CD4-positive, alpha-beta T cell (primary cell): Measurements from ENCODE around the gene PLA2G15. TPM values are rescaled to one million over a fixed set of nuclear protein-coding genes. Genes with fewer than 3 reads are reported as not detected.
A peak's percentile ranks its signal among the peaks of the same experiment; 100 is the strongest.

Source experiments
- ATAC-seq: fragments of 200-7000 bp; cut with Tn5 transposase; one replicate; pipeline ENCODE4 v1.10.0; 2022; ENCODE audit warnings: mild to moderate bottlenecking; ENCODE audit not compliant: poor library complexity
- CTCF ChIA-PET: fragments of 350-600 bp; sonication (Branson Sonifier 250); formaldehyde crosslinking; loops from one replicate; lab custom pipeline; 2021; ENCODE audit warnings: antibody characterized with exemption, inconsistent platforms; lab: Charles Lee
- POLR2A ChIA-PET: fragments of 350-600 bp; sonication (Branson Sonifier 250); formaldehyde crosslinking; loops from one replicate; lab custom pipeline; 2021; ENCODE audit warnings: antibody characterized with exemption, inconsistent platforms; lab: Charles Lee
- DNase-seq, 14 experiments: peaks; one replicate each; pipeline ENCODE4 v3.0.0-alpha.2; 2013 to 2020; ENCODE audit warnings: mixed read lengths in 2 of 14
- H3K27ac ChIP-seq, 2 donors: one replicate each; pipeline versions ENCODE4 v1.5.1 to v1.7.0; 2013; ENCODE audit warnings: low read length in 2 of 2, low read depth in 1 of 2, mild to moderate bottlenecking in 1 of 2
- H3K27me3 ChIP-seq, 2 experiments: 1 replicate in 1 of 2; 2 replicates in 1 of 2; pipeline versions ENCODE4 v1.6.1 to v1.7.0; 2013; ENCODE audit warnings: low read length in 2 of 2, control low read depth in 1 of 2, mild to moderate bottlenecking in 1 of 2, moderate library complexity in 1 of 2; ENCODE audit not compliant: insufficient read depth in 2 of 2, control insufficient read depth in 1 of 2
- H3K36me3 ChIP-seq: one replicate; pipeline ENCODE4 v1.6.1; 2013; ENCODE audit warnings: low read length, control low read depth; ENCODE audit not compliant: insufficient read depth
- H3K4me1 ChIP-seq: one replicate; pipeline ENCODE4 v1.6.1; 2013; ENCODE audit warnings: low read length, control low read depth; ENCODE audit not compliant: insufficient read depth
- H3K4me3 ChIP-seq: one replicate; pipeline ENCODE4 v1.5.1; 2013; ENCODE audit warnings: mild to moderate bottlenecking, low read length, moderate library complexity
- H3K9me3 ChIP-seq, 2 experiments: 1 replicate in 1 of 2; 2 replicates in 1 of 2; pipeline versions ENCODE4 v1.6.1 to v1.7.0; 2013; ENCODE audit warnings: low read length in 2 of 2, mild to moderate bottlenecking in 2 of 2, control low read depth in 1 of 2, moderate library complexity in 1 of 2; ENCODE audit not compliant: control insufficient read depth in 1 of 2, insufficient read depth in 1 of 2
- H3K27ac Mint-ChIP-seq: one replicate; pipeline ENCODE4 v1.8.0; 2020; ENCODE audit warnings: mixed read lengths
- H3K27me3 Mint-ChIP-seq: one replicate; pipeline ENCODE4 v1.8.0; 2021; ENCODE audit warnings: mixed read lengths
- H3K36me3 Mint-ChIP-seq: one replicate; pipeline ENCODE4 v1.8.0; 2021; ENCODE audit warnings: low read depth, mixed read lengths
- H3K4me1 Mint-ChIP-seq: one replicate; pipeline ENCODE4 v1.8.0; 2021; ENCODE audit warnings: low read depth, mixed read lengths
- H3K4me3 Mint-ChIP-seq: one replicate; pipeline ENCODE4 v1.8.0; 2020; ENCODE audit warnings: mild to moderate bottlenecking, mixed read lengths
- H3K9me3 Mint-ChIP-seq: one replicate; pipeline ENCODE4 v1.8.0; 2020; ENCODE audit warnings: mixed read lengths
- intact Hi-C, 2 experiments: fragments of 100-400 bp; cut with DNase I in 1 of 2; cut with micrococcal nuclease in 1 of 2; formaldehyde crosslinking; loops; one replicate each; pipeline versions ENCODE4 v1.15.1 to v1.9.0; 2023 to 2025; cut with DNase I, micrococcal nuclease
- total RNA-seq, 174 experiments: library from RNA in 2 of 174; stranded (reverse) in 2 of 174; gene quantifications; one replicate each; pipeline ENCODE4 v1.2.3 and lab custom pipeline; 2021 to 2026
- TF ChIP-seq, protein P1 (sequence below): fragments of 200-600 bp; IDR thresholded peaks from one replicate; pipeline ENCODE4 v1.8.0; 2022; ENCODE audit warnings: antibody characterized with exemption, mild to moderate bottlenecking

Gene PLA2G15
- total RNA-seq, 2 experiments from 2014 or later: 4.3 to 4.7 TPM

DNA sequence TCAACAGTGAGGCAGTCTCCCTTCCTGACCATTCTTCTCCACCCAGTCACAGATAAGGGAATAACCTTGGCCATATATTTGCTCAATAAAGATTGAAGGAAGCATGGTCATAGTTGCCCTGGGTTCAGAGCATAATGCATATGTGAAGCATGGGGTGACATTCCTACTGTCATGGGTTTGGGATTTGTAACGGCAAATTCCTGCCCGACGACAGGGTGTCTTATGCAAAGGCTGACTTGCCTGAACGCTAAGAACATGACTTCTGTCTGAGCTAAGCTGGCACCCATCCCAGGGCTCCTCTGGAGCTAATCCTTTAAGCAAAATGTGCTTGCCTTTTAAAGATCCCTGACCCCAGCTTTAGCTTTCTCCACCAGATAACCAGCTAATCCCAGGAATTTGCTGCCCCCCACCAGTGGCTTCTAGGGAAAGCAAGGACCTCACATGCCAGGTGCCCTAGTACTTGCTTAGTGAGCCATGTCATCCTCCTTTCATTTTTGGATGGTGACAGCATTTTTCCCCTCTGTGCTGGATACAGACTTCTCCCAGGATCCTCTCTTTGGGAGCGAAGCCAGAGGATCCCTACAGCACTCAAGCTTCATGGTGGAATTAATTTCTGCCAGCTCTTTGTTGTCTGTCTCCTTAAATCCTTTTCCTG is 53.9 kb downstream of the PLA2G15 start:
- no peaks in the 10 kb centered on the region for H3K27me3 Mint-ChIP-seq
- no peaks in the 10 kb centered on the region for H3K9me3 Mint-ChIP-seq
- peaks cover 51% of the 10 kb centered on the region for H3K4me1 Mint-ChIP-seq
- DNase-seq (no peak), ATAC-seq (no peak)
- ChIA-PET POLR2A (interaction anchor here (0.8 to 3.5 kb wide), 5 partner anchors 9 to 26 kb away, joined by 3 to 25 read pairs (median 4); partner anchors contain the start of genes PRMT7 and SLC7A6OS), CTCF (interaction anchor here (1.2 to 23.0 kb wide), 4 partner anchors 13 to 36 kb away, joined by 3 to 278 read pairs (median 4); partner anchors contain the start of gene SLC7A6)
- peak overlapping the region; percentile 7 for H3K4me3 Mint-ChIP-seq
- intact Hi-C loops: no loop called here
- peaks cover 97% of the 10 kb centered on the region for H3K36me3 Mint-ChIP-seq
- TF ChIP-seq, protein P1, sequence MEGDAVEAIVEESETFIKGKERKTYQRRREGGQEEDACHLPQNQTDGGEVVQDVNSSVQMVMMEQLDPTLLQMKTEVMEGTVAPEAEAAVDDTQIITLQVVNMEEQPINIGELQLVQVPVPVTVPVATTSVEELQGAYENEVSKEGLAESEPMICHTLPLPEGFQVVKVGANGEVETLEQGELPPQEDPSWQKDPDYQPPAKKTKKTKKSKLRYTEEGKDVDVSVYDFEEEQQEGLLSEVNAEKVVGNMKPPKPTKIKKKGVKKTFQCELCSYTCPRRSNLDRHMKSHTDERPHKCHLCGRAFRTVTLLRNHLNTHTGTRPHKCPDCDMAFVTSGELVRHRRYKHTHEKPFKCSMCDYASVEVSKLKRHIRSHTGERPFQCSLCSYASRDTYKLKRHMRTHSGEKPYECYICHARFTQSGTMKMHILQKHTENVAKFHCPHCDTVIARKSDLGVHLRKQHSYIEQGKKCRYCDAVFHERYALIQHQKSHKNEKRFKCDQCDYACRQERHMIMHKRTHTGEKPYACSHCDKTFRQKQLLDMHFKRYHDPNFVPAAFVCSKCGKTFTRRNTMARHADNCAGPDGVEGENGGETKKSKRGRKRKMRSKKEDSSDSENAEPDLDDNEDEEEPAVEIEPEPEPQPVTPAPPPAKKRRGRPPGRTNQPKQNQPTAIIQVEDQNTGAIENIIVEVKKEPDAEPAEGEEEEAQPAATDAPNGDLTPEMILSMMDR: no peak
- H3K27me3 ChIP-seq: no peaks in the 10 kb centered on the region
- H3K27ac Mint-ChIP-seq: peak overlapping the region; percentile 43
- H3K36me3 ChIP-seq: peaks cover 97% of the 10 kb centered on the region
- H3K27ac ChIP-seq: no peak overlapping the region
- no peak overlapping the region for H3K4me3 ChIP-seq
- H3K4me1 ChIP-seq: peaks cover 13% of the 10 kb centered on the region
- no peaks in the 10 kb centered on the region for H3K9me3 ChIP-seq

DNA sequence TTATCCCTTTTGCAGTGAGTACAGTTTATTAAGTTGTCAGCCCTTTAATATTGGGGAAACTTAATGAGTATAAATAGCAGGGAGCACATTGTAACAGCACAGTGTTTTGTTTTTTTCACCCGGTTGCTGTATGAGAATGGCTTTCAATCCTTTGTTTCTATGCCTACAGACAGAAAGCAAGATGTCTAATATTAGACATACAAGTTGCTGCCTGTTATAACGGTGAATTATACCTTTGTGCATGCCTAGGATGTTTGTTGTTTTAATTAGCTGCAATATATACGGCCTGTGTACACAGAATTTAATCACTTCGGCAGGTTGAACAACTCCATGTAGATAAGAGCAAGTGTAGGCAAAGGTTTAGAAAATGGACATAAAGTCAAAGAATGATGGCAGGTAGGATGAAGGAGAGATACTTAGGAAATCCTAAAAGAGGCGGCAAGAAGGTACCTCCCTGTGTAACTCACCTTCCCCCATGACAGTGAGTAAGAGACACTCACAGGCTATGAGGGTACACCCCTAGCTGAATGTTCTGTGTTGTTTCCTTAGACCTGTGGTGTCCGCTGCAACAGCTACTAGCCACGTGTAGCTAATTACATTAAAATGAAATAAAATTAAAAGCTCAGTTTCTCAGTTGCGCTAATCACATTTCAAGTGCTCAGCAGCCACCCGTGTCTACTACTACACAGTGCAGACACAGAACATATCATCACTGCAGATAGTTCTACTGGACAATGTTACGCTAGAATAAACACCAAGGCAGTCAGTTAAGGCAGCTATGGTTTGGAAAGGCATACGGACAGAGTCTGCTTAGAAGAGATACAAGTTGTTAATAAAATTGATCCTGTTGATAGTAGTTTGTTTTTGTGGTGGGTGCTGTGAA is 54.6 kb downstream of the PLA2G15 start:
- no peak overlapping the region for H3K27ac ChIP-seq
- peaks cover 12% of the 10 kb centered on the region for H3K4me1 ChIP-seq
- no peaks in the 10 kb centered on the region for H3K9me3 ChIP-seq
- TF ChIP-seq, protein P1: no peak
- H3K36me3 ChIP-seq: peaks cover 96% of the 10 kb centered on the region
- peaks cover 45% of the 10 kb centered on the region for H3K4me1 Mint-ChIP-seq
- ATAC-seq (no peak), DNase-seq (no peak)
- CTCF ChIA-PET: interaction anchor here (0.6 to 23.0 kb wide), 6 partner anchors 11 to 205 kb away, joined by 3 to 278 read pairs (median 3); partner anchors contain the start of genes PRMT7, SLC7A6 and SLC7A6OS
- no peaks in the 10 kb centered on the region for H3K27me3 Mint-ChIP-seq
- H3K36me3 Mint-ChIP-seq: peaks cover 97% of the 10 kb centered on the region
- no peaks in the 10 kb centered on the region for H3K27me3 ChIP-seq
- H3K4me3 ChIP-seq: no peak overlapping the region
- intact Hi-C loops: no loop called here
- POLR2A ChIA-PET: interaction anchor here (1.3 to 3.5 kb wide), 6 partner anchors 9 to 36 kb away, joined by 3 to 25 read pairs (median 8); partner anchors contain the start of genes PRMT7, SLC7A6 and SLC7A6OS
- H3K9me3 Mint-ChIP-seq: no peaks in the 10 kb centered on the region
- H3K4me3 Mint-ChIP-seq: peak overlapping the region; percentile 7
- peak overlapping the region; percentile 52 for H3K27ac Mint-ChIP-seq

DNA sequence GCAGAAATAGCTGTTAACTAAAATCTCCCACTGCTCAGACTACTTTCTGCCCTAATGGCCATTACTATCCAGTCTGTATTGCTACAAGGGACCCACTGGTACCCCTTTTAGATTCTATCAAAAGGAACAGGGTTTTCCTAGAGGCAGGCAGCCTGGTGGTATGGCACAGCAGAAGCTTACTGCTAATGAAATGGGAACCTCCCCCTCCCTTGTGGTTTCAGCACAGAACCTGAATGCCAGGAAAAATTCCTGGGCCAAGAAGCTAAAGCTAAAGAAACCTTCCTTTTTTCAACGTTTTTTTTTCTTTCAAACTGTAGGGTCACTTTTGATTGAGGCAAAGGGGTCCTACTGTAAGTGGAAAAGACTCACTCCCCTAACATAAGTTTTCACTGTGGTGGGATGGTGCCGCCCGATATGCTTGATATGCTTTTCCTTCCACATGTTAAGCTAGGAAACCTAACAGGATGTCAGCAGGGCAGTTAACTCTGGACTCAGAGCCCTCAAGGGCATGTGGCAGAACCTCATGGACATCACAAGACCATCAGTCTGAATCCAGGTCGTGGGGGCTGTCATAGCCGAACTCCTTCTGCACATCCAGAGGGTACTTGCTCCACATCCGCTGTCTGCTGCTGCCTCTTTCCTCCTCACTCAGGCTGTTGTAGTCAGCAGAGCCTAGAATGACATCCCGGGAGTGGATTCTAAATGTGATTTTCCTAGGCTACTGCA is 55.7 kb downstream of the PLA2G15 start:
- TF ChIP-seq, protein P1: no peak
- Histone ChIP-seq H3K36me3 (peaks cover 96% of the 10 kb centered on the region), H3K27ac (no peak overlapping the region), H3K9me3 (no peaks in the 10 kb centered on the region), H3K4me1 (peaks cover 12% of the 10 kb centered on the region), H3K4me3 (no peak overlapping the region), H3K27me3 (no peaks in the 10 kb centered on the region)
- CTCF ChIA-PET: interaction anchor here (1.1 to 23.0 kb wide), 3 partner anchors 10 to 38 kb away, joined by 3 to 278 read pairs (median 4); partner anchors contain the start of genes PRMT7, SLC7A6 and SLC7A6OS
- Mint-ChIP-seq H3K9me3 (no peaks in the 10 kb centered on the region), H3K36me3 (peaks cover 97% of the 10 kb centered on the region), H3K27ac (peak overlapping the region; percentile 52), H3K27me3 (no peaks in the 10 kb centered on the region), H3K4me1 (peaks cover 51% of the 10 kb centered on the region), H3K4me3 (no peak overlapping the region)
- DNase-seq: no peak
- no peak for ATAC-seq
- POLR2A ChIA-PET: interaction anchor here (0.6 to 3.5 kb wide), 5 partner anchors 10 to 51 kb away, joined by 3 to 25 read pairs (median 8); partner anchors contain the start of genes PRMT7, SLC7A6 and SLC7A6OS
- intact Hi-C loops: no loop called here
